Left renal cortex interstitium (tissue), 4 donors: Measurements from ENCODE around the gene PDE2A. TPM values are rescaled to one million over a fixed set of nuclear protein-coding genes. Genes with fewer than 3 reads are reported as not detected.
A peak's percentile ranks its signal among the peaks of the same experiment; 100 is the strongest.

Experiments
- DNase-seq, 4 donors: peaks; one replicate each; pipeline ENCODE4 v3.0.0-alpha.2; 2013; ENCODE audit warnings: low read depth in 4 of 4, low spot score in 2 of 4, missing footprints in 1 of 4
- polyA plus RNA-seq, 4 donors: library from polyadenylated mRNA; unstranded; fragments of 120-200 nt; gene quantifications; one replicate each; pipeline ENCODE4 v1.2.1, GENCODE V29; 2013; ENCODE audit not compliant: insufficient read length in 4 of 4

The PDE2A gene
- polyA plus RNA-seq, 4 donors = 12.7 to 16.5 (median 13.4) TPM

DNA sequence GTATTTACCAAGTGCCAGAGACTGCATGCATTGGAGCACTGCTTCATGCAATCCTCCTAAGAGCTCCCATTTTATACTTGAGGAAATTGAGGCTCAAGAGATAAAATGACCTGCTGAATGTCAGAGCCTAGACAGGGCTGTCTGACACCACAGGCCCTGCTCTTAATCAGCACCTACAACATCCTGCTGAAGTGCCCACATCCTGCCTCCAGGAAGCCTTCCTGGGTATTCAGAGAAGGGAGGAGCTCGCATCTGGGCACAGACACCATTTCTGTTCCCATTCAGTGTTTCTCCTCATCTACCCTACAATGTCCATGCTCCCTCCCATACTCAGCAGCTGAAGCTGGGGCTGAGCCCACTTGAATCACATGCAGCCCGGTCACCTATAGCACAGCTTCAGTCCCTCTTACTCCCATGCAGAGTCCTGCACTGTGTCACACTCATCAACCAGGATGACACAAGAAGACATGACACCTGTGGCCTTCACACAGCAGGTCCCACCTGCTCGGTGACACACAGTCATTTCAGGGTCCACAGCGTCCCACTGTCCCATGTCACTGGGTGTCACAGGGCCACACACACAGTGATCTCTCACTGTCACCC lies 53.1 kb downstream of the PDE2A start:
- DNase-seq = no peak

DNA sequence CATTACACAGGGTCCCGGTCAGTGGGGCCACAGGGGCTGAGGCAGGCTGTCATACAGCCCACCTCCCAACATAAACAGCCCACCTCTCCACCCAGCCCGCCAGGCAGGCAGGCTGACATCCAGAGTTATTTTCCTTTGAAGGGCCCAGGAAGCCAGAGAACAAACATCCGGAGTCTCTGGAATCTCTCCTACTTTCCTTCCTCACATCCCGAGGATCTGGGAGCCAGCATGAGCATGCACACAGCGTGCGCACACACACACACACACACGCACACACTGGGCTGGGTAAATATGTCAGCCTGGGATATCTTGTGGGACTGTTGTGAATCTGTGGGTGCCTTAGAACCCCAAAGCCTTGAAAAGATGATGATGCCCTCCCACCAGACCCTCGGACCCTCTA lies 55.4 kb downstream of the PDE2A start:
- DNase-seq = no peak

DNA sequence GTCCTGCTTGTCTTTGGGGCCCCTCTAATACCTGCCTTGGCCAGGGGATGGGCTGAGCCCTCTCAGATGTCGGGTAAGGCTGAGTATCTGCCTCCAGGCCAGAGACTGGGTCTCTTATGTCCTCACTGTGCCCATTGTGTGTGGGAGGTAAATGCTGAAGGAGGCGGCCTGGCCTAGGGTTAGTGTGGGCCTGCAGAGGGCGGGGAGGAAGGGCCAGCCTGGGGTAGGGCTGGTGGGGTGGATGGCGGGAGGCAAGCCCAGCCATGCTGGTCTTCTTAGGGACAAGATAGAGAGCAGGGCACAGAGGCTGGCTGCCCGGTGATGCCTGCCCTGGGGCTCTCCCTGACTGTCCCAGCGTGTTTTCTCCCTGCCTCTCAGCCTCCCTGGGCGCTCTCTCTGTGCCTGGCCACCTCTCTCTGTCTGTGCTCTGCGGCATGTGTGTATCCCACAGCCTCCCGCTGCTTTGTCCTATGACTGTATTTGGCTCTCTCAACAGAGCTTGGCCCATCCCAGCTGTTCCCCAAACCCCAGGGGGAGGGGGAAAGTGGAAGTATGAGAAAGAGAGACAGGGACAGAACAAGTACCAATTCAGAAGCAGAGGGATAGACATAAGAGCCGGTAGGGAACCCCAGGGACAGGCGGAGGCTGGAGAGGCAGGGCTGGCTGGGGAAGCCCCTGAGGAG lies 57.0 kb downstream of the PDE2A start:
- peak in 2 of 4 donors; percentile 31 to 47 for DNase-seq

DNA sequence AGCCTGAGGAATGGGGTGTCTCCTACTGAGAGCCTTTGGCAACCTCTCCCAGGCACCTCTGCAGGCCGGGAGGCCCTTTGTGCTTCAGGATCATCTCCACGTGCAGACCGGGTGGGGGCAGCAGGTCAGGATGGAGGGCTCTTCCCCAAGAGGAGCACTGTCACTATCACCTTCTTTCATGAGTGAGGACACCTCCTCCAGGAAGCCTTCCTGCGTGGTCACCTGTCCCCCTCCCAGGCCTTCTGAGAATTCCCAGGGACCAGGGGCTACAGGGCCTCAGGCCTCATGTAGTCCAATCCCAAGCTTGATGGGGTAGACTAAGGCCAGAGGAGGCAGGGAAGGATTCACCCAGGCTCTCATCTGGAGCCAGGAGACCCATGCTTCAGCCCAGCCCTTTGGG lies 57.6 kb downstream of the PDE2A start:
- DNase-seq = no peak

DNA sequence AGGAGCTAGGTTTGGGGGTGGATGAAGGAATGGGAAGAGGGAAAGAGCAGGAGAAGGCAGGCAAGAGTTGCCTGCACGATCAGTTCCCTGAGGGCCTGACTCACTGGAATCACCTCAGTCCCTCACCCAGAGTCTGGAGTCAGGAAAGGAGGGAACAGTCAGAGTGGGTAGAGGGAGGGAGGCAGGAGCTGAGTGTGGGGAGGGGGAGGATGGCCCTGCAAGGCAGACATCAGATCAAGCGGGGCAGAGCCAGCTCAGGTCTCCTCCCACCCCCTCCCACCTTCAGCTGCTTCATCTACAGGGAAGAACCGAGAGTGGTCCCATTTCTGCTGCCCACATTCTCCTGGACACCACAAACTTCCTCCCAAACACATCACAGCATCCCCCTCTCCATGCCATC lies 58.9 kb downstream of the PDE2A start:
- DNase-seq = no peak

DNA sequence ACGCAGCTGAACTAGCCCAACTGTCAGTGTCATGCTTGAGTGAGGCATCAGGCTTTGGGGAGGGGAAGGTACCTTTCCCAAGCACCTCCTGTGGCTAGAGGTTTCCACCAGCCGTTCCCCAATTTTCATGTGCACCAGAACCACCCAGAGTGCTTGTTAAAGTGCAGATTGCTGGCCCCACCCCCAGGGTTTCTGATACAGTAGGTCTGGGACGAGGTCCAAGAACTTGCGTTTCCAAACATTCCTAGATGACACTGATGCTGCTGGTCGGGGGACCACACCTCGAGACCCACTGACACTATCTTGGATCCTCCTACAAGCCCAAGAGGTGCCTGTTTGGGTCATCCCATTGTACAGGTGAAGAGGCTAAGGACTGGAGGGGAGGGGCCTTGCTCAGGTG lies 59.8 kb downstream of the PDE2A start:
- no peak for DNase-seq

DNA sequence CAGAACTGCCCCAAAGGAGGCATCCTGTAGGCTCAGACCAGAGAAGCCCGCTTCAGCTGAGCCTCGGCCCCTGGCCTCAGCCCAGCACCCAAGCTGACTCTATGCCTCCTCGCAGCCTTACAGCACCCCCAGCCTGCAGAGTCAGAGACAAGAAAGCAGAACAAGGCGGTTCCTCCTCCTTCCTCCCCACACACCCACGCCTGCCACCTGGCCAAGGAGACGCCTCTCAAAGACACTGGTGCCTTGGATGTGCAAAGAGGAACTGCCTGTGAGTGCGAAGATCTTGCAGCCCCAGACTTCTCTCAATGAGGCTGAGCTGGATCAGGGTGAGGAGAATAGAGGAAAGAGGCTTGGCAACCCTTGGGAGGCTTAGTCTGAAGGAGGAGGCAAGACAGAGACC lies 60.2 kb downstream of the PDE2A start:
- DNase-seq = no peak

DNA sequence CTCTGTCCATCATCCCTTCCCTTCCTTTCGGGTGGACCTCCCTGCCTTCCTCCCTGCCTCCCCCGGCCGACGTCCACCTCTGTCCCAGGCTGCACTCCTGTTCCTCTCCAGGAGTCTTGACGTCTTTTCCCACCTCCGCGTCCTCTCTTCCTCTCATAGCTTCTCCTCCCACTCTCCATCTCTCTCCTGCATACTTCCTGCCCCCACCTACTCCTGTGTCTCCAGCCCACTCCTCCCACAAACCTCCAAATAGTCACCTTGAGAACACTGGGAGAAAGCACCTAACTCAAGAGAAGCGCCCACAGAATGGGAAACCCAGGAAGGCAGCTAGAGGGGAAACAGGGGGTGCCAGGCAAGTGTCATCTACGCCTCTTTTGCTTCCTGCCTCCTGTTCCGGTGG lies 60.8 kb downstream of the PDE2A start:
- DNase-seq = no peak

DNA sequence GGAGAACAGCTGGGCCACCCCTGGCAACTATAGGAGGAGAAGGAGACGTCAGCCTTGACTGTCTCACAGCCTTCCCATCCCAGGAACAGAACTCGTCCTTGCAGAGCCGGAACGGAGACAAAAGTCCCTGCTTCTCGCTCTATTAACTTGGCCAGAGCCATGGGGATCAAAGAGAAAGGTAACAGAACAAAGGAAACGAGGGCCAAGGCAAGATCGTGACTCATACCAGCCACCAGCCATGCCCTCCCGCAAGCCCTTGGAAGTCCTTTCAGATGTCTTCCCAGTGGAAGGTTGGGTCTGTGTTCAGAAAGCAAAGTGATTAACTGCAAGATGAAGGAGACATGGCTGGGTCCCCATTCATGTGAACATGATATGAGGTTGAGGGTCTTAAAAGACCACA lies 64.7 kb downstream of the PDE2A start:
- no peak for DNase-seq

DNA sequence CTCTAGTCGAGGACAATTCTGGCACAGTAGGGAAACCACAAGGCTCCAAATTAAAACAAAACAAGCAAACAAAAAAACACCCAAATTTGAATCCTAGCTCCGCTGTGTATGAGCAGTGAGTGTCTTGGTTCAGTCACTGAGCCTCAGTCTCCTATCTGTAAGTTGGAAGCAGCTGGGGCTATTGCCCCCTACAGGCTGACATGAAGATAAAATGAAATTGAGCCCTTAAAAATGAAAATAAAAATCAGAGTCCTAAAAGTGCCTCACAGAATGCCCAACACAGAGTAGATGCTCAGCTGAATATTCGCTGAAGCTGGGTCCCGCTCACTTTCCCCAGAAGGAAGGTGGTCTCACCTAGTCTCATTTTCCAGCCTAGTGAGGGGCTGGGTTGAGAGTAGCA lies 65.2 kb downstream of the PDE2A start:
- DNase-seq = no peak

DNA sequence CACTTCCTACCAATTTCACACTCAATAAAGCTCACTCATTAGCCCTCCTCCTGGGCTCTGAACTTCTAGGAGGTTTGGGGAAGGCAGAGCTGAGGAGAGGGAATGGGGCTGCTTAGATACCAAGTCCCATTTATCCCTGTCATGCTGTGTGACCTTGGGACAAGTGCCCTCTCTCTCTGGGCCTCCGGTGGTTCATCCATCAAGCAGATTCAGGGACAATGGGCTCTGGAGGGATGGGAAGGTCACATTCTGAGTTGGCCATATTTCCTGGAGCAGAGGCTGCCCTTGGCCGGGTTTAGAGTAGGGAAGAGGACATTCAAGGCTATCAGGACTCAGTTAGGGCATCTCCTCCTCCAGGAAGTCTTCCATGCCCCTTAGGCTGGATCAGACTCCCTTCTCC lies 66.7 kb downstream of the PDE2A start:
- no peak for DNase-seq

DNA sequence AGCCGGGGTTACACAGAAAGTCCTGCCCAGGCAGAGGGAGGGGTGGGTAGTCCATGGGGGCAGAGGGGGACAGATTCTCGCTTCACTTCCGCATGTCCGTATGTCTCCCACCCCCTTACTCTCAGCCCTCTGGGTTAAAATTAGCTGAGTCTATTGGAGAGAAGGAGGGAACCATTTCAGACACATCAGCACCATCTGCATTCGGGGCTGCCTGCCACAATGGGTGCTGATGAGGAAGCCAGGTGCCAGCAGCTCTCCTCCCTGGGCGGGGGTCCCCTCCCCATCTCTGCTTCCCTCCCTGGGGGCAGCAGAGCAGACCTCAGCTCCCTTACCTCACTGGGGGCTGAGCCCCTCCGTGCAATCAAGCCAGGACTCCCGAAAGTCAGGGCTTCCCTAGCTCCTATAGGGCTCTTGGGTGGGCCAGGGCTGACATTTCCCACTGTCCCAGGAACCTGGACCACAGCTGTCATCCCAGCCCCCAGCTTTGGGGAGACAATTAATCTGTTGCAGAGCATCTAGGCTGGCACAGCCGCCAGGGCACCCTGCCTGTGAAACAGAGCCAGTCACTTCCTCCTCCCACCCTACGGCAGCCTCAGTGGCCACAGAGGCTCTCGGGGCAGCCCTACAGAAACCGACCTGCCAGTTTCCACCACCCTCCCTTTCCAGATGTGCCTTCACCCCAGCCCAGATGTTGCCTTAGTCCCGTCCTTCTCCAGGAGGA lies 67.3 kb downstream of the PDE2A start:
- no peak for DNase-seq

DNA sequence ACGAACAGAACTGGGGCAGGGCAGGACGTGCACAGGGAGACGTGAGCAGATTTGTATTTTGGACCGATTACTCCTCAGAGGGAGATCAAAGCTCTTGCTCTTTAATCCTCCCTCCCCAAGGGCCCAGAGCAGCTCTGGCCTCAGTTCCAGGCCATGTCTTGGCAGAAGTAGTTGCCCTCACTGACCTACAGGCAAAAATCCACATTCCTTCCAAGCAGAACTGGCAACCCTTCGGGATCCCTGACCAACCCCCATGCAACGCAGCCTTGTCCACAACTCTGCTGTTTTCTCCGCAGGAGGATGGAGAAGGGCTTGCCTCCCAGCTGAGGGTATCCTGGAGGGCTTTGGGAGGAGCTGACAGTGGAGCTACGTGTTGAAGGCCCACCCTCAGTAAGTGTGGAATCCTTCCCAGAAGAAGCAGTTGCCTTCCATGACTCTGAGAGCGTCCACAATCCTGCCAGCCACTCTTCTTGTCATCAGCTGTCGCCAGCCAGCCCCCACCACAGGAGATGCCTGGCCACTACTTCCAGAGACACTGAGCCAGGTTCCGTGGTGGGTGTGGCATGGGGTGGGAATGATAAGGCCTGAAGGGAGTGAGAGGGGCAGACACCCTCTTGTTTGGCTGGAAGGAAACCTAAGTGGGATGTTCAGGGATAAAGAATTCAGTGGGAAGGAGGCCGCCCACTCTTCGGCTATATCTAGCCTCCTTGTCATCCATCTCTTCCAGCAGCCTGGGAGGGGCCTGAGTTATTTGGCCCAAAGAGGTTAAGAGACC lies 68.1 kb downstream of the PDE2A start:
- DNase-seq = no peak

DNA sequence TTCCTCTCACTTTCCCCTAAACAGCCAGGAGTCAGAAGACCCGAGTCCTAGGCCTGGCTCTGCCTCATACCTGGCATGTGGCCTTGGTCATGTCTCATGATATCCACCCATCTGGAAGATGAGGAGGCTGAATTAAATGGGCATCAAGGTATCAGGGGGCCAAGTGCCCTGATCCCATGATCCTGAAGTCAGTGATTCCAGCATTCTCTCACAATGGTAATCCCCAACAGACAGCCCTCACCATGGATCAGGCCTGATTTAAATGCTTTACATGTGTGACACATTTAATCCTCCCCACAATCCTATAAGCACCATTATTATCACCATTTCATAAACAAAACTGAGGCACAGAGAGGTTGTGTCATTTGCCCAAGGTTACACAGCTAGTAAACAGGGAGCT lies 70.0 kb downstream of the PDE2A start:
- DNase-seq = no peak

DNA sequence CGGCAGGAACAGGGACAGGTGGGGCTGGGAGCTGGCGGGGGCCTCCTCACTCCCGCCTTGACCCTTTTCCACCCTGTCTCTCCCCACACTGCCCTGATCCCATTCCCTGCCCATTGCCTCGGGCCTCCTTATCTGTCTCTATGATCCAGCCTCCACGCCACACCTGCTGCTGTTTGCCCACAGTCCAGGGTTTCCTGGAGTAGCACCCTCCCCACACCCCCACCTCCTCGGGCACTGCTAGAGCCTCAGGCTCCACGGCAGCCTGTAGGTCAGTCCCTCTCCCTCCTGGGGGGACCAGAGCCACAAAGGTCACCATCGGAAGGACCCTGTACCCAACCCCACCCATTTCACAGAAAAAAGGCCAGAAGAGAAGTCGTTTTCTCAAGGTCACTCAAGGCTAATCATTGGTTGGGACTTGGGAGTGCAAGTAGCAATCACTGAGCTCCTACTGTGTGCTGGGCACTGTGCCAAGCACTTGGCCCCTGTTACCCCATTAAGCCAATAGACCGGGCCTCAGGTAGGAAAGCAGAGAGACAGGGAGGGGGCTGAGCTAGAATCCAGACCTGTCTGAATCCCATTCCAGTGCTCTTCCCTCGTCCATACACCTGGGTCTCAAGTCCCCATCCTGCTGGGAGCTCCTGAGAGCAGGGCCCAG lies 71.8 kb downstream of the PDE2A start:
- no peak for DNase-seq

DNA sequence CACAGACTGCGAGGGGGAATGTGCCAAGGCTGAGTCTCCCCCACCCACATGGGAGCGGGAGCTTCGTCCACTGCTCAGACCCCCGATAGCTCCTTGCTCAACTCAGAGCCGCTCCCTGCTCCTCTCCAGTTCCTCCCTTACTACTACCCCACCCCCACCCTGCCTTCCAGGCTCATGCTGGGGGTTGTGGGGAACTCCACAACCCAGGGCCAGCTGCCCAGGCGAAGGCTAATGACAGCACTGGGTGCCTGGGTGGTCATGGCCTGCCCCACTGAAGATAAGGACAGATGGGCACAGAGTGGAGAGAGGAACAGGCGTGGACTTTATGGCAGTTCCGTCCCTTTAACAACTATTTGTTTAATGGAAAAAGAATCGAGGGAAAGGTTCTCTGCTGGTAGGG lies 73.7 kb downstream of the PDE2A start:
- DNase-seq = no peak

DNA sequence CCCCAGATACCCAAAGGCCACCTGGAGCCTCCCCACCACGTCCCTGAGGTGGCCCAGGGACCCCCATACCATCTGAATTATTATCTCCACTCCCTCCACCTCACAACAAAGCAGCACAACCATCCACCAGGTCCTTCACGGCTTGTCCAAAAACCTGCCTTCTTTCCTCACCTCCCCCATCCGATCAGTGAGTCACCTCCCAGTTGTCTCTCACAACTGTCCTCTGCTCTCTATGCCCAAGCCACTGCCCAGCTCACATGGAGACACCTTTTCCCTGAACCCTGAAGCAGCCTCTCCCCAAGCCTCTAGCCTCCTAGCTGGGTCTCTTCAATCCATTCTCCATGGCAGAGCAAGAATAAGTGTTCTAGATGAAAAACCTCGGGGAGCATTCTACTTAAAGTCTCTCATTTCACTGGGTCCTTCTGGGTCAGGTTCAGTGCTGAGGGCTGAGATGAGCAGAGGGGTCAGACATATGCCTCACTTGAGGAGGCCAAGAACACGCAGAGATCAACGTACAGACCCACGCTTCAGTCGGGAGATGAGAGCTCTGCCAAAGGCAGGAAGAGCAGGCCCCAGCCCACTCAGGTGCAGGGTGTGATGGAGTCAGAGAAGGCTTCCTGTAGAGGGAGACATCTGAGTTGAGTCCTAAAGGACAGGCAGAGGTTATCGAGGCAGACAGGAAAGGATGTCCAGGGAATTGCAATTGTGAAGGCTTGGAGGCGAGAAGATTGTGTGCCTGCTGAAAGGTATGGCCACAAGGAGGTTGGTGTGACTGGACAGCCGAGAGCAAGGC lies 74.7 kb downstream of the PDE2A start:
- no peak for DNase-seq

DNA sequence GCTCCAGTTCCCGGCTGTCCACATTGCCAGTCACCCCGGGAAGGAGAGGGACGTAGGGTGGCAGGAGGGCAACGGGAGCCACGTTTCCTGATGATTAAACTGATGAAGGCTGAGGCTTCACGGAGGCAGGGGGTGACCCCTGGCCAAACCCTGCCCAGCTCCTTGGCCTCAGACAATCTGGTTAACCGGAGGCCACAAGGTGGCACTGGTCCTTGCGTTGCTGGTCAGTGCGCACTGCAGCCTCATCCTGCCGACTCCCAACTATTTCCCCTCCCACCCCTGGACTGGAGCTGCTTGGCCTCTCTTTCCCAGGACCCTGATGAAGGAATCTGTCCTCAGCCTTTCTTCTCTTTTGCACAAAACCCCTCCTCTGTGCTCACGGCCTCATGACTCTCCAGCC lies 75.3 kb downstream of the PDE2A start:
- DNase-seq = no peak

DNA sequence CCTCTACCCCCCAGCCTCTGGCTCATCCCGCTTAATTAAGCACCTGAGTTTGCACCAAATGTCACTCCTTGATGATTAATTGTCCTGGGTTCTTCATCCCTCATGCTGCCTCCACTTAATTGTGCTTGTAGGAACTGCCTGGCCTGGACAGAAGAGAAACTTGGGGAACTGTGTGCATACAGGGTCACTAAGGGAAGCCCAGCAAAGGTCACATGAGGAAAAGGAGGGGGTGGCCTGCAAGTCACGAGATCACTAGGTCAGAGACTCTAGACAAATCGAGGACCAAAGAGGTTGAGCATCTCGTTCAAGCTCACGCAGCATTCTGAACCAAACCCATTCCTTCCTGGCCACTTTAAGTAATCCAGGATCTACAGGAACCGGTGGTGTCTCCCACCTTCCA lies 75.8 kb downstream of the PDE2A start:
- DNase-seq = no peak

DNA sequence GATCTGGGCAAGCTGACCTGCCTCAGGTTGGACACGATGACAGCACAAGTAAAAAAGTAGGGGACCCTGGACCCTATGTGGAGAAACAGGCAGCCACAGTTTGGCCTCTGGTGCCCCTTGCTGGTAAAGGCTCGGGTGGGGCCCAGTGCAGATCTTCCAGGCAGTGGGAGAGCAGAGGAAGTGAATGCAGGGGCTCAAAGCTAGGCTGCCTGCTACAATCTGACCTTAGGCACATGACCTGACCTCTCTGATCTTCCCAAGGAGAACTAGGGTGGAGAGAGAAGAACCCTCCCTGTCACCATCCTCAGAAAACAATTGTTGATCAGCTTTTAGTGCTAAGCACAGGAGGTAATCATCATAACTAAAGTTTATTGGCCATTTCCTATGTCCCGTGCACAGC lies 76.5 kb downstream of the PDE2A start:
- DNase-seq = no peak
